Stimulated activated CD4-positive, alpha-beta T cell treated with anti-CD3 and anti-CD28 coated beads, Interleukin-15, amount 100 ng/mL, for 24 hours (primary cell): ENCODE measurements around the gene MAP1B.
A peak's percentile ranks its signal among the peaks of the same experiment; 100 is the strongest.

ENCODE experiments used
- DNase-seq: peaks from one replicate; pipeline ENCODE4 v3.0.0-alpha.2; 2020

MAP1B gene

DNA sequence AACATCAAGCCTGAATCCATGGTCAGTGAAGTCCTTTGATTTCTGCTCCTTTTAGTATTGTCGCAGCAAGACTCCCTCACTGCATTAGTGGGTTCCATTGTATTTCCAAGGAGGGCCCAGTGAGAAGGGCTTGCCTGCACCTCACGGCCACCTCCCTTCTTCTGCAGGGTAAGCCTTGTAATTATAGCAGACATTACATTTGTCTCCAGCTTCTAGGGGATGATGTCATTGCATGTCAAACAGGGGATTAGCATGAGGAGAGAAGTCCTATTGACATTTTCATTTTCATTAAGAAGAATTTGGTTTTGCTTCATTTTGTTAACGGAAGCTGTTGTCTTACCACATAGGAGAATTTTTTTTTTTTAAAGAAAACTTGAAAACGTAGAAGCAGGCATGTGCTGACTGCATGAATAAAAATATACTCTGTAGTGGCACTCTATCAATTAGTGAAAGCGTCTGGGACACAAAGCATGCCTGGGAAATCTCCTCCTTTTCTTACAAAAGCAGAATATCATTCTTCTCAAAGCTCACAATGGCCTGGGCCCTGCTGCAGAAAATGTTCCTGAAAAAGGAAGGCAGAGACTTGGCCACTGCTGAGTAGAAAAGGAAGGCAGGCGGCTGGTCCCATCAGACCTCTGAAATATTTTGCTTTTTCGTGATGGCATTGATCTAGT, 27.1 kb downstream of the MAP1B start:
- no peak for DNase-seq

- DNase-seq, result no peak
Observed at GRCh38 chr5:72137826-72138409, 30.6 kb downstream of the MAP1B start.

DNA sequence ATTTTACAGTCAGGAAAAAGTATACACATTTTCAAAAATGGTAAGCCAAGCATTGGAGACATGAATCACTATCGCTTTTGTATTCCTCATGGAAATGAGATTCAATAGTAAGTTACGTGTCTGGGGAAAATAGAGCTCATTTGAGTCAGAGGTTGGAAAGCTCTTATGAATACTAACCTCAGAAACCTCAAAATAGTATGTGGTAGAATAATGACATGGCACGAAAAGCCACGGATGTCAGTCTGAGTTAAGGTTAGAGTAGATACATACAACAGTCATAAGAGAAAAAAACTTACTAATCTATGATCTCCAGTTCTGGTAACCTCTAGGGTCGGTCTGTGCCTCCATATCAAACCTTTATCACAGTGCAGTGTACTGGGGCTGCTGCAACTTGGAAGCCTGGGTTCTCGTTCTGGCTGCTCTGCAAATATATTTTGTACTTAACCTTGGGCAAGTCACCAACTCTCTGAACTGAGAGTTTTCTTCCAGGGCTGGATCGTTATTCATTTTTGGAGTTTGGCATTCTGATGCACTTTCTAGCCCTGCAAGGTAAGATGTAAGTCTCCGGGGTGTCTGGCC, 31.8 kb downstream of the MAP1B start:
- DNase-seq, result peak; percentile 51

DNA sequence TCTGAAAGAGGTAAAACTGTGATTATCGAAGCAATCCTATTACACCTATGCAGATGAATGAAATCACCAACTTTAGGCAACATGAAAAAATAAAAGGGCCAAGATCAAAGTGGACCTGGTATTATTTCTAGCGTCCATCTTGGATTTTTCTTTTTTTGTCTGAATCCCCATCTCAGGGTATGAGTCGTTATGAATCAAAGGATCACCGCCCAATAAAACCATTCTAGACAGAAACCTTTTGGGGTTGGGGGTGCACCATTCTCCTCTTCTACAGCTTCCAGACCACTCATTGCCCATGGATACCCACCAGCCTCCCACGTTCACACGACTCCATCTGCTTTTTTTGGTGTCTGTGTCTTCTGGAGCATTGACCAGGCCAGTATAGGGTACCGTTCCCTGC, 33.4 kb downstream of the MAP1B start:
- no peak for DNase-seq

DNA sequence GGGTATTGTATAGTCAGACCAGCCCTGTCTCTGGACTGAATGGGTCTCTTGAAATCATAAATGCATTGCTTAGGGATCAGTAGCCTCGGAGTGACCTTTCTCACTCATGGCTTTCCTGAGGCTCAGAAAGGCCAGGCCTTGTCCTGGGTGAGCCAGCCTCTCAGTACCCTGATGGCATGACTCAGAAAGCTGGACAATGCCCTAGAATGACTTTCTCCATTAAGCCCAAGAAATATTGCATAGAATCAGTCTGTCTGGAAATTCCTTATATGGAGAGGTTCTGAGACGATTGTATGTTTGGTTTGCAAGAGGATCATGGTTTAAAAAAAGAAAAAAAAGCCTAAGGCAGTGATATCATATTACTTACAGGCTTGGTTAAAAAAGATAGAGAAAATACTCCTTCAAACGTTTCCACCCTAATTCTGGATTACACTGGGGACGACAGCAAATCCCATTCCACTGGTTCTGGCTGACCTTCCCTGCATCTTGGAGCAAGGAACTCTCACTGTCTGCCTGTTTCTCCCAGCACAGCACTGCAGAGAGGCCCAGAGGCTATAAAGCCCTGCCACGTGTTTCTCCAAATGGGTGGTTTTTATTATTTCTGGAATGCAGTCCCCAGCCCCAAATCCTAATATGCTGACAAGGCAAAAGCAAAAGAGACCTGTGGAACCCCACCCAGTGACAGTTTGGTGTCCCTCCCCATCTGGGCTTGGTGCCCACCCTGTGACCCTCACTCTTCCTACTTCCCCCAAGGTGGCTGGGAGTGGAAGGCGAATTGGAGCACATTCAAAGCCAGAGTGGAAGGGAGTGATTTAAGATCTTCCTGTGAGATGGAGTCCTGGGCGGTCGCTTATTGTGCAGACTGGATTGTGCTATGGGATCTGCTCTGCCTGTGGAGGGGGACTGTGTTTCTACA, 34.4 kb downstream of the MAP1B start:
- no peak for DNase-seq

- DNase-seq, result no peak
Observed at GRCh38 chr5:72144762-72145161, 37.5 kb downstream of the MAP1B start.

DNA sequence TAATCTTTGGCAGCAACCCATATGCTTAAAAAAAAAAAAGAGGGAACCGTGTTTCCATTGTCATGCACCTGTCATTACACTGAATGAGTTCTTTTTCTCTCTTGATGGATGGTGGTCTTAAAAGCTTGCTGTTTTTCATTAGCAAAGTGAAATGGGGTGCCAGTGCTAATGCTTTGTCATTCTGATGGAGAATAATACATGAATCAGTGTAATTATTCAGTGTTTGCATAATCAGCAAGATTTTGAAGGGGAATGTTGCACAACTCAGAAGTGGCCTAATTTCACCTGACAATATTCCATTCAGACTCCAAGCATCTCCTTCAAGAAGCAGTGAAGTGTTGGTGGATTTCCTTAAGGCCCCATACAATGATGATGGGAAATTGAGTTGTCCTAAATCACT, 38.1 kb downstream of the MAP1B start:
- no peak for DNase-seq

DNA sequence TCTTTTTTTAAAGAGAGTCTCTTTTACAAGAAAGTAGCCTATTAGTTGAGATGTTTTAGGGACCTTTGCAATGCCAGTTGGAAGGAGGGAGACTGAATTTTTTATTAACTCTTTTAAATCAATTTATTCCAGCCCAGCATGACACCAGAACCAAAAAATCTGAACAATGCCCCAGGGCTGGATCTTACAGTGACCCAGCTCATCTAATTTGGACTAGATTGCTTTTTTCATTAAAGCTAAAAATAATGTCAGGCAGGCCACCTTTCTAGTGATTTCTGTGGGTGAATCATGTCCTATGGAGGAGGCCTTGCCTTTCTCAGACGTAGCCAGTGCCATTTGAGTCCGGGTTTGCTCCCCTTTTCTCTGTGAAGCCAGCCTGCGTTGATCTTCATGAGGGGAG, 38.8 kb downstream of the MAP1B start:
- DNase-seq, result no peak

- DNase-seq, result no peak
Observed at GRCh38 chr5:72147569-72147968, 40.3 kb downstream of the MAP1B start.

GRCh38 chr5:72149742-72150141, 42.5 kb downstream of the MAP1B start:
- no peak for DNase-seq

DNA sequence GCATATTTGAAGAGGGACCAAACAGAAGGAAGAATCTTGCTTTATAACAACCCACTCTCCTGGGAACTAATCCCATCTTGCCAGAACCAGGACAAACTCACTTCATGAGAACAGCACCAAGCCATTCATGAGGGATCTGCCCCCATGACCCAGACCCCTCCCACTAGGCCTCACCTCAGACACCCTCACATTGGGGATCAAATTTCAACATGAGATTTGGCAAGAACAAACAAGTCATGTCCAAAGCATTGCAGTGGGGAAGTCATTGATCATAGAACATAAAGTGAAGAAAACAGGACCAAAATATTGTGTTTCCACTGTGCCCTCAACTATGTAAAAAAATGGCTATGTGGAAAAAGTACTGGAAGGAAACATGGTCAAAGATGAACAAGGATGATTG, 43.9 kb downstream of the MAP1B start:
- DNase-seq, result no peak

DNA sequence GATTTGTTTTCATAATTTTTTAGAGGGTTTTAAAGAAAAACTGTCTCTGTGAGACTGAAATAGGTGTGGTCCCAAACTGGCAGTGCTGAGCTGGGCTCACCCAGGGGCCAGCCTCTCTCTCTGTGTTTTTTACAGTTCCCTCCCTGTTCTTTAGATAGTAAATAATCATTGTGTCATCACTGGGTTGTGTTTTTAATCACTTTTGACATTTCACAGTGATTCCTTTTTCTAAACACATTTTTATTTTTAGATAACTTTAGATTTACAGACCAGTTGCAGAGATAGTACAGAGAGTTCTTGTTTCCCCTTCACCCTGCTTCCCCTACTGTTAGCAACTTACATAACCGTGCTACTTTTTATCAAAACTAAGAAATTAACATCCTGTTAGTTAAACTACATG, 44.4 kb downstream of the MAP1B start:
- no peak for DNase-seq

DNA sequence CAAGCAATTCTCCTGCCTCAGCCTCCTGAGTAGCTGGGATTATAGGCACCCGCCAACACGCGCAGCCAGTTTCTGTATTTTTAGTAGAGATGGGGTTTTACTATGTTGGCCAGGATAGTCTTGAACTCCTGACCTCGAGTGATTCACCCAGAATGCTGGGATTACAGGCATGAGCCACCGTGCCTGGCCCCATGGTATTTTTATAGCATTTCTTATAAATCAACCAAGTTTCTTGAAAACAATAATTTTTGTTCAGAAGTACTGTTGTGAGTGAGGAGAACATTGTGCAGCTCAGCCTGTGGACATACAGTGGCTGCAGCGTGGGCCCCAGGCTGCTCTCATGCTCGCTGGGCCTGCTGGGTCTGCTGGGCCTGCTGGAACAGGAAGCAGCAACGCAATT, 45.3 kb downstream of the MAP1B start:
- DNase-seq, result no peak

DNA sequence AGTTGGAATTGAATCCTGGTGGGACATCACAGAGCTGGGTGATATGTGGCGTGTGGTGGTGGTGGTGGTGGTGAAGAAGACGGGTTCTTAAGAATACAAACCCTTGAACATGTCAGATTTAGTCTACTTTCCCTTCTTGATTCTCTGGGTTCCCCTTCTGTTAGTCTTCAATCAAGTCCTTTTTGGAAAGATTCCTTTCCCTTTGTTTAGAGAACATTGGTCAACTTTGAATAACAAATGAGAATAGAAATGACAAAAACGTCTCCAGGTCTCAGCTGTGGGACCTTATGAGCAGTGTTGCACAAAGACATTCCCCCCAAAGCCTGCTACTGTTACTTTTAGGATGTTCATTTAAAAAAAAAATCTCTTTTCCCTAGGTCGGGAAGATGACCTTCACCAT, 46.3 kb downstream of the MAP1B start:
- no peak for DNase-seq

DNA sequence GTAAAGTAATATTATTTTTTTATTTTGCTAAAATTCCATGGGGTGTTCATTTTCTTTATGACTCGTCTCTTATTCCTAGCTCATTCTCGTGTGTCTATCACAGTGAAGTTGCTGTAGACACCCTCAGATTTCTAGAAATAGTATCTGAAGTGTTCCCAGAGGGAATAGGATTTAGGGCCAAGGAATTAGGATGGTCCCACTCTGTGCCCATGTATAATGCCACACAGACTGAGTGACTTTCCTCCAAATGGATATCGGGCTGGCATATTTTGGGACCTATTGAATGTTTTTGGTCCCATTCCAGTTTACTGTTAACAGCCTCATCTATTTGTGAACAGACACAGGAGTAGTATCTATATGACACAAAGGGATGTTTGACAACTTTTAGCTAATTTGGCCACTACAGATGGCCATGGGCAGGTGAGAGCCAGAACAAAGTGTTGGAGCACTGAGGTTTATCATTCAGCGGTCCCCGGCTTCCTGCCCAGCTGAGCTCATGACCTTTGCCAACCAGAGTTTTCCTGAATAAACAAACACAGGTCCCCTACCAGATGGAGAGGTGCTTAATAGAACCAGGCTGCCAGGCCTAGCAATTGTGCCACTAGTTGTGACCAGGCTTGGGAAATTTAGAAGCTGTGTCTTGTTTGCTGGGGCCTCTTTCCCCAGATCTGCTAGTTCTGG, 46.9 kb downstream of the MAP1B start:
- no peak for DNase-seq

GRCh38 chr5:72156946-72157624, 49.8 kb downstream of the MAP1B start:
- no peak for DNase-seq

GRCh38 chr5:72157625-72157962, 50.3 kb downstream of the MAP1B start:
- no peak for DNase-seq

DNA sequence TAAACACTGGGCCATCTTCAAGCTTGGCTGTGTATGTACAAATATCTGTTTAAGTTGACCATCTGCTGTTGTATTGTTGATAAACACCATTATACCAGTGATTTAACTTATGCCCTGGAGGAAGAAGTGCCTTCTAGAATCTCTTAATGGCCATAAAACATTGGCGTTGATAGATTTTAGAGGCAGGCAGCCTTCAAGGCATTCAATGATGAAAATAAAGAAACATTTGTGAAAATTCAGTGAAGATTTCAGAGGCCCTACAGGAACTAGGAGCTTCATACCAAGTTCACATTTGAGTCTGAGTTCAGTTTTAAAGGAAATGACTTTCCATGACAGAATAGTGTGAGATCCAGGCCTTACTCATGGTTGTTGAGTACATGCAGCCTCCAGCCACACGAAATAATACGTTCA, 52.2 kb downstream of the MAP1B start:
- no peak for DNase-seq

DNA sequence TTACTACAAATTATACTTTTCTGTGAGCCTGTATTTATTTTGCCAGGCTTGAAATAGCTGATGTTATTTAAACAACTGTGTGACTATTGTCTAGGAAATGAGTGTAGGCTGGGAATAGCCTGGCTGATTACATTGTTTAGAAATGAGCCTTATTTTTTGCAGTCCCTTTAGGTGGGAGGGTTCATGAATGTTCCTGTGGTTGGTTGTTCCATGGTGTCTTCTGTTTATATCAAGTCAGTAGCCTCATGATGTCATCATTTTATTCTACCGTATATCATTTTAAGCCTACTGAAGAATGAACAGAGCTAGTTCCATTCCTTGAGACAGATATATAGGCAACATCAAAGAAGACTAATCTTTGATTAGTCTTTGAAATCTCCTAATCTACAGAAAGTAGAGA, 53.1 kb downstream of the MAP1B start:
- no peak for DNase-seq

DNA sequence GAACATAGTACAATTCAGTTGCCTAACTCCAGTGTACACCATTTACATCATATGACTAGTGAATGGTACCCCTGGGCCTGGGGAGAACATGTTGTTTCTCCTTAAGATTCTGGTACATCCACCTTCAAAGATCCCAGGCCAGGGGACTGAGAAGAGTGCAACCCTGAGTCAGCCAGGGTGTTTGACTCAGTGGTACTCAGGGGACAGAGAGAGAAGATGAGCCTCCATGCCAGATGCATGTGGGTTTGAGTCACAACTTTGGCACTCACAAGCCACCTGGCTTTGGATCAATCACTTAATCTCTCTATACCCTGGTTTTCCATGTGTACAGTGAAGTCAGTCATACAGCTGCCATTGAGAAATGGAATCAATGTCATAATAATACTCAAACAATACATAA, 53.7 kb downstream of the MAP1B start:
- DNase-seq, result no peak

DNA sequence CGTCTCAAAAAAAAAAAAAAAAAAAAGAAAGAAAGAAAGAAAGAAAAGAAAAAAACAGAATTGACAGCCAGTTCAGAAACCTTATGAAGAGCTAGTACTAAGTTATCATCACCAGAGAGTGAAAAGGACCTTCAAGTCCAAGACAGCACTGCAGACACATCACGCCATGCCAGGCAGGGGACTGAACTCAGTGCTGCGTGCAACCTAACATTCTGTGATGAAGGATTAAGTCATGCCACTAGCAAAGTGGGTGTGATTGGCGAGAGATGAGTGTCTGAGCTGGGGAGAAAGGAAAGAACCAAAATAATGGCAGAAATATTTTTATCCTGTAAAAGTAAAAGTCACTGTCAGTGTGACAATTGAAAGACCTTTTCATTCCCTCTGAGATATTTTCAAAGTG, 54.7 kb downstream of the MAP1B start:
- no peak for DNase-seq

GRCh38 chr5:72163349-72163983, 56.2 kb downstream of the MAP1B start:
- no peak for DNase-seq
